Anterior cingulate cortex (tissue), 58 donors: ENCODE measurements around the gene HEATR3.

Experiments
- DNase-seq, 58 donors: peaks; one replicate each; lab custom pipeline; 2025; lab: John Stamatoyannopoulos, UW

The HEATR3 gene, protein sequence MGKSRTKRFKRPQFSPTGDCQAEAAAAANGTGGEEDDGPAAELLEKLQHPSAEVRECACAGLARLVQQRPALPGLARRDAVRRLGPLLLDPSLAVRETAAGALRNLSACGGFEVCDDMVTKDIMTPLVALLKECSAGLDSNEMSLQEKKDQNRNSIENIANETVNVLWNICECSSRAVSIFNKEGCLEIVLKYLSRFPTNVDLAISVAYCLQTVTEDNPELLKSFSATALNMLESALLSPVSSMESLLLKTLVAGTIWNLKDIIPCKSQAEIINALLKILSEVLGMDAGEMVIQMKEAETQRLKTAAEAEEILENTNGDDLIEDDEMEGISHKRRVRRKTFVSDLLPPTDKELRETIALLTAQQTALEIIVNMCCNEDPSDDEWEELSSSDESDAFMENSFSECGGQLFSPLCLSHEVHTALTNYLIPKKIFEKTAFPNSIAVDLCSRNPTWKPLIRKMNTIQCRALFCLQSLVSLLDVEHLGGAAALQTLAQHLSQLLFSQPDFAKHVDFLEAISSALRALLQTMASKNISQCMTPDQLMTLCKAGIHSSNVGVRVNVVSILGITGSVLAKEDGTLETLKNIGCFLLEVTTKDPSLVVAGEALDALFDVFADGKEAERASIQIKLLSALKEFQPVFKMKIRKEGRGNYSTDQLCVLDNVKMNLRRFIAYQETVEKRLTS

DNA sequence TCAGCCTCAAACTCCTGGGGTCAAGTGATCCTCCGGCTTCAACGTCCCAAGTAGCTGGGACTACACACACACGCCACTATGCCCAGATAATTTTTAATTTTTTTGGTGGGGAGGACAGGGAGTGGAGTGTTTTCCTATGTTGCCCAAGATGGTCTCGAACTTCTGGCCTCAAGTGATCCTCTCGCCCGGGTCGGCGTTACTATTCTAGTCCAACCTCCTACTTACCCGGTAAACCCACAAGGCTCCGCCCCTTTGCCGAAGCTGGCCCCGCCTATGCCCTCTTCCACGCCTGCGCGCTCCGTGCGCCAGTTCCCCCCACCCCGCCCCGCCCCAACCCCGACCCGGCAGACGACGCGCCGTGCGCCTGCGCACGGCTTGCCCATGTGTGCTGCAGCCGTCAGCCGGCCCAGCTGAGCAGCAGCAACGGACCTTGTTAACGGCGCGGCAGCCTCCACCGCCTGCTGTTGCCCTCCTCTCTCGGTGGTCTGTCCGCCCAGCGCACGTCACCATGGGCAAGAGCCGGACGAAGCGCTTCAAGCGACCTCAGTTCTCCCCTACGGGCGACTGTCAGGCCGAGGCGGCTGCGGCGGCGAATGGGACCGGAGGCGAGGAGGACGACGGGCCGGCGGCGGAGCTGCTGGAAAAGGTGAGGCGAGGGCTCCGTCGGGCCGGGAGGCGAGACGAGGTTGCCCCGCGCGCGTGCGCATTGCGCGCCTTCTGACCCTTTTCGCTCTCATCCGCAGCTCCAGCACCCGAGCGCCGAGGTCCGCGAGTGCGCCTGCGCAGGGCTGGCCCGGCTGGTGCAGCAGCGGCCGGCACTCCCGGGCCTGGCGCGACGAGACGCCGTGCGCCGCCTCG is at the start of gene HEATR3:
Gene HEATR3, plus strand, starts transcription at position 347 of the 858 bp plus-strand sequence. Its CDS starts 162 bp downstream, at position 509.
- peak; percentile 44 to 95 (median 89) for DNase-seq

DNA sequence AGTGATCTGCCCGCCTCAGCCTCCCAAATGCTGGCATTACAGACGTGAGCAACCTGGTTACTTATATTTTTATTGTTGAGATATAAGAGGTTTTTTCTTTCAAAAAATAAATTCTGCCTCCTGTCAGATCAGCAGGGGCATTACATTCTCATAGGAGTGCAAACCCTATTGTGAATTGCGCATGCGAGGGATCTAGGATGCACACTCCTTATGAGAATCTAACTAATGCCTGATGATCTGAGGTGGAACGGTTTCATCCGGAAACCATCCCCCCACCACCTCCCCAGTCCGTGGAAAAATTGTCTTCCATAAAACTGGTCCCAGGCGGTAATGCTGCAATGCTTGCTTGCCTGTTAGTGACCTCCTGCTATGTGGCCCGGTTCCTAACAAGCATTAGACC is 48.2 kb upstream of the HEATR3 start:
- DNase-seq: no peak

DNA sequence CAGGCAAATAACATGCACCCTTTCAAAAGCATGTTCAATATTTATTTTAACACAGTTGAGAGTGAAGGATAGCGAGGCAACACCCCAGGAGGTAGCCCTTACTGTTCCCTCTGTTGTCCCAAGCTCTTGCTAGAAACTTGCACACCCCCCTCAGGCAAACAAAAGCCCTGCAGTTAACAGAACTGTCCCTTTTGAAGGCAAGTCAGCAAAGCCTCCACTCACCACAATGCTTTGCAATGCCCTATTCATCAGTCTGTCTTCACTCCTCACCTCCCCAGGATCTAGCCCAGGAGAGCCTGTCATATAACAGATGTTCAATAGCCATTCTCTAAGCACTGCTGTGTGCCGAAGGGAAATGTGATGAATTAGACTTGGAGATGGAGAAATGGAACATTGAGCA is 44.2 kb upstream of the HEATR3 start:
- no peak for DNase-seq

DNA sequence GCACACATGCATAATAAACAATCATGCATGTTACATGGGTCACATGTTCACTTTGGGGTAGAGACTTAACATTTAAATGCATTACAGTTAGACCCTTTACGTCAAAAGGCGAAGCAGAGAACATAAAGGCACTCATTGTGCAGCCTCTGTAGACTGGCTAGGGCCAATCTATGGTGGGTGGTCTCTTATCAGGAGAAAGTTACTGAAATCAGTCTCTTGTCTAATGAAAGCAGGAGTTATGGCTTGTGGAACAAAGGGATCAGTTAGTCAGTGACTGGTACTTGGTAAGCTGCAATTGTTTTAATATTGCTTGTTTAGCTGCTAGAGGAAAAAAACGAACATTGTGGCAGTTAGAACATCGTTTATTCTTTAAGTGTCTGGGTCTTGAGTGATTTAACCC is 42.1 kb upstream of the HEATR3 start:
- DNase-seq: no peak

DNA sequence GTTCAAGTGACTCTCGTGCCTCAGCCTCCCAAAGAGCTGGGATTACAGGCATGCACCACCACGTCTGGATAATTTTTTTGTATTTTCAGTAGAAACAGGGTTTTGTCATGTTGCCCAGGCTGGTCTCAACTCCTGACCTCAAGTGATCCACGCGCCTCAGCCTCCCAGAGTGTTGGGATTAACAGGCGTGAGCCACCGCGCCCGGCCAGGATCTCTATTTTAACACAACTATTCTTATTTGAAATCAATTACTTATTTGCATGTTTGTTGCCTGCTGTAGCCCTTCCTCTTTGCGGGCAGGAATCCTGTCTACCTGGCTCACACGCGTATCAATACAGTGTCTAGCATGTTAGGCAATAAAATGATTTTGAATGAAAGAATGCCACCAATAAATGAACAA is 41.6 kb upstream of the HEATR3 start:
- no peak for DNase-seq

DNA sequence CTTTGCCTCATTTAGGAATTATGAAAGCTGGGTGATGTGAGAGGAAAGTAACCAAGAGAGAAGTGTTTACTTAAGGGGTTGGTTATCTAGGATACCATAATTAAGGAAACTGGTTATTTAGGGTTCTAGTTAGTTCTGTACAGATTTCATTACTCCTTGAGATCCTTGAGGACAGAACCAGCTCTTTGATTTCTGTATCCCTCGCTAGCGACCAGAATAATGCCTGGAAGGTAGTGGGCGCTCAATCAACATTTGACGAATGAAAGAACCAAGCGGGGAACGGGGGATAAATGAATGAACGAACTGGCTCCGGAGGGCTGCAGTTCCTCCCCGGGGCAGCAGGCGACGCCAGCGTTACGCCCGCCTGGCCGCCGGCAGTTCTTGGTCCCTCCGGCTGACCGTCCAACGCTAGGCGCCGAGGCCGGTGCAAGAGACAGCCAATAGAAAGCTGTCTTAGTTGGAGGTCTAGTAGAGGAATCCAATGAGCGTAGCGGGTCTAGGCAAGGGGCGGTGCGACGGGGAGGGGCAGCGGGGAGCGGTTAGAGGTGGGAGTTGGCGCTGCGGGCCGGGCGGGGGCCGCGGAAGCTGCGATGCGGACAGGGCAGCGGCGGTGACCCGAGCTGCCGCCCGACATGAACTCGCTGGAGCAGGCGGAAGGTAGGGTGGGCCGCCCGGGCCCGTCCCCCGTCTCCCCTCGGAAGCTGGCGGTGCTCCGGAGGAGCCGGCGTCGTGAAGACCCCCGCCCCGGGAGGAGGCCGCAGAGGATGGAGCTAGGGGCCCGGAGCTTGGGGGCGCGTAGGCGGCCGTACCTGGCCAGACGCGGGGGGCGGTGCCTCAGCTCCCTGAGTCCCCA is 40.9 kb upstream of the HEATR3 start, which contains the start of gene CNEP1R1:
Gene CNEP1R1, plus strand, starts transcription at position 542 of the 853 bp plus-strand sequence. Its CDS starts 91 bp downstream, at position 633.
- peak; percentile 59 to 98 (median 93) for DNase-seq

DNA sequence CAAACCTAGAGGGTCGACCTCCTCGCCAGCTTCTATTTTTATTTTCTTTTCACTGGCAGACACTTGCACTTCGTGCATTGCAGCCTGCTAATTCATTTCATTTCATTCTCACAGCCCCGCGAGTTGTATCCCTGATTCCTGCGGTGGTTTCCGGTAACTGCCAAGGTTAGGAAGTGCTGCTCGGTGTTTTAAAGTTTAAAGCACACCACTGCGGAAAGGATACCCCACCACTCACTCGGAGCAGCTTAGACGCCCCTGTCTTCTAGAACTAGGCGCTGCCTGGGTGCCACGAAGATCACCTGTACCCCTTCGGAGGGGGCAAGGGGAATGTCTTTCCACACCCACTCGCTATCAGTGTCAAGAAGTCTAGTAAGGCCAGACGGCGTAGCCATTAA is 40.2 kb upstream of the HEATR3 start:
- DNase-seq: peak in 7 of 58 donors; percentile 23 to 50 (median 34)

DNA sequence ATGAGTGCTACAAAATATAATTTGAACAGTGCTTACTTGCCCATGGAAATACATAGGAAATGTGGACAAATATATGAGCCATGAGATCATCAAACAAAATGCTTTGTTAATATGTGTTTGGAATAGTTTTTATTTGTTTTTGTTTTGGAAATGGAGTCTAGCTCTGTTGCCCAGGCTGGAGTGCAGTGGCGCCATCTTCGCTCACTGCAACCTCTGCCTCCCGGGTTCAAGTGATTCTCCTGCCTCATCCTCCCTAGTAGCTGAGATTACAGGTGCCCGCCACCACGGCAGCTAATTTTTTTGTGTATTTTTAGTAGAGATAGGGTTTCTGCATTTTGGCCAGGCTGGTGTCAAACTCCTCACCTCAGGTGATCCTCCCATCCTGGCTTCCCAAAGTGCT is 37.9 kb upstream of the HEATR3 start:
- DNase-seq: no peak

DNA sequence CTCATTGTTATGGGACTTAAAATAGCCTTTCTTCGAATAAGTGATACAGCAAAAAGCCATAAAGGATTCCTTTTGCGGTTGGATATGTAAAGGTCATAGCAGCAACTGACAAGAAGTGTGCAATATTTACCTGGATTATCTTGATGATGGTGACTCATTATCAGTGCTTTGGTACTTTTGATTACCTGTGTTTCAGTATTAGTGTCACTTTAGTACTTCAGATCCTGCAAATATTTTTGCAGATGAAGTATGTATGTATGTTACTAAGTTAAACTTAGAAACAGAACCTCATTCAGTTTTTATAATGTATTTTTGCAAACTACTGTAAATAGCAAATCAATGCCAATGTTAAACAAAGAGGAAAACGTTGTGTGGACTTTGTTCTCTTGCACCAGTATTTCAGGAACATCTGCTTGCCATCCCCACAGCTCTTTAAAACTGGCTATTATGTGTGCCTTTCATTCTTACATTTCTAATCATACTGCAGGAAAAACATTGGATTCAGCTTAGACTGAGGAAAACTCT is 30.2 kb upstream of the HEATR3 start:
- DNase-seq: no peak

DNA sequence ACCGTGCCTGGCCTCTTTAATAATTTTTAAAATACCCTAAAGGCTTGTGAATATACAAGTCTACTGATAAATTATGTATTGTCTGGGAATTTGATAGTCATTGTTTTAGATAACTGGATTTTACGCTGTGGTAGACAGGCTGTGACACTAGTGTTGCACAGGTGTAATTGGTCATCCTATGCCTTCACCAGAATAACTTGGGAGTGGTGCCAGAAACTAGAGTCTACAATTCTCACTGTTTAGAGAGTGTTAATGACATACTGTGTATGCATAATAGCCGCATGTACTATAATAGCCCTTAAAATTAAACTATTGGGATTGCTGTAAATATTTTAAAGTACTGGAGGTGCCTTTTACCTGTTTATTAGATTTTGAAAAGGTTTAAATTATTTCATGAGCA is 29.3 kb upstream of the HEATR3 start:
- DNase-seq: no peak

DNA sequence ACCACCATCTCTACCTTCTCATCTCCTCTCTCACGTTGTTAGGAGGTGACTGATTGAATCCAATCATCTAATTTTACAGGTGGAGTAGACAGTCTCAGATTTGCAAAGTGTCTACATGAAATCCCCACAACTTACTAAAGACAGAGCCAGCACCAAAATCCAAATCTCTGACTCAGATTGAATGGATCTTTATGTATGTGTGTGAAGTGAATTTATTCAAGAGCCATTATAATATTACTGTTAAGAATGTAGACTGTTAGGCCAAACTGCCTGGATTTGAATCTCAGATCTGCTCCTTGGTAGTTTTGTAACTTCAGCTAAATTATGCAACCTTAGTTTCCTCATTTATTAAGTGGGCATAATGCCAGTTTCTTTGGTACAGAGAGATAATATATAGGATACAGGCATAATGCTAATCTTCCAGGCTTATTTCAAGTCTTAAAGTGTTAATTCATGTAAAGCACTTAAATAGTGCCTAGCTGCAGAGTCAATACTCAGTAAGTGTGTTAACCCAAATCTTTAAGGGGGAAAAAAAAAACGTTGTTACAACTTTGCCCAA is 28.0 kb upstream of the HEATR3 start:
- DNase-seq: no peak

DNA sequence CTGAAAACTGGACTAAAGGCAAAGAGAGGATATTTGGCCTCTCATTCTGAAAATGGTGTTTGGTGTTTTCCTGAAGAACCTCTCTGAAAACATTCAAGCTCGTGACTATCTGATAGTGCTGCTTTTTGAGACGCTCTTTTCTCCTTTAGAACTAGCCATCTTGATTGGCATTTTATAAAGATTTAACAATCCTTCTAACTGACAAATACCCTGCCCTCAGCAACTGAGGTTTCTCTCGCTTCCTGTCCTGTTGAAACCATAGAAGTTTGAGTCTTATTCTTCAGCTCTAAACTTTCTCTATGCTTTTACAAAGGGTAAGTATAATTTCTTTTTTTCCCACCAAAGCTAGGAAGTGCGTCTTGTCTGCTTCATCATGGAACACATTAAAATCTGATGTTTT is 27.5 kb upstream of the HEATR3 start:
- no peak for DNase-seq

DNA sequence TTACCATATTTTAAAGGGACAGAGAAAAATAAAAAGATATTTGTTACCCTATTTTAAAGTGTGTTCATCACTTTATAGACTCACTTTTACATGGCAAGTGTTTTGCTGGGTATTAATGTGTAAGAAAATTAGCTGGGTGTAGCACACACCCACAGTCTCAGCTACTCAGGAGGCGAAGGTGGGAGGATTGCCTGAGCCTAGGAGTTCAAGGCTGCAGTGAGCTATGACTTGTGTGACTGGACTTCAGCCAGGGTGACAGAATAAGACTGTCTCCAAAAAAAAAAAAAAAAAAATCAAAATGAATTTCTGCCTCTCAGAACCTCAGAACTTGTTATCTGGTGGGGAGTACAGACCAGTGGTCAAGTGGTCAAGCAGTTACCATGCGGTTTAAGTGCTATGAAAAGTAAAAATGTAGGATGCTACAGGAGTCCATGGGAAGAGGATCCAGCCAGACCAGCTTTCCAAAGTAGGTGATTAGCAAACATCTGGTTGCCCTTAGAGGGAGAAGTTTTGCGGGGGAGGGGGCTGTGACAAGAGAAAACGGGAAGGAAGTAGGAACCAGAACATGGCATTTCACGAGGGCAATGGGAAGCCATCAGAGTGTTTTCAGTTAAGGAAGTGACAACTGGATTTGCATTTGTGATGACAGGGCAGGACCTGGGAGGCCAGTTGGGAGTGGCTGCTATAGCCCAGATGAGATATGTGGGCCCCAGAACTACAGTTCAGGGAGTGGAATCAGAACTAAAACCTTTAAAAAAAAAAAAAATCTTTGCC is 26.8 kb upstream of the HEATR3 start:
- peak in 23 of 58 donors; percentile 1 to 40 (median 11) for DNase-seq

DNA sequence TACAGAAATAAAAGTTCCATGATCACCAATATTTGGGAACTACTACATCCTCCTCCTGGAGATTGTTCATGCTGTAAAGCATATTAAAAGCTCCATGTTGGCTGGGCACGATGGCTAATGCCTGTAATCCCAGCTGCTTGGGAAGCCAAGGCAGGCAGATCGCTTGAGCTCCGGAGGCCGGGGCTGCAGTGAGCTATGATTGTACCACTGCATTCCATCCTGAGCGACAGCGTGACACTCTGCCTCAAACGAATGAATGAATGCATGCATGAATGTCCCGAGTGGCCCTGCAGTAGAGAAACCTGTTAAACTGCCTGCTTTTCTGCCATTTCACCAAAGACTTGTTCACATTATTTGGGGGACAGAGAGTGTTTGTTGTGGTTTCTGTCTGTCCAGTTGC is 25.8 kb upstream of the HEATR3 start:
- DNase-seq: no peak

DNA sequence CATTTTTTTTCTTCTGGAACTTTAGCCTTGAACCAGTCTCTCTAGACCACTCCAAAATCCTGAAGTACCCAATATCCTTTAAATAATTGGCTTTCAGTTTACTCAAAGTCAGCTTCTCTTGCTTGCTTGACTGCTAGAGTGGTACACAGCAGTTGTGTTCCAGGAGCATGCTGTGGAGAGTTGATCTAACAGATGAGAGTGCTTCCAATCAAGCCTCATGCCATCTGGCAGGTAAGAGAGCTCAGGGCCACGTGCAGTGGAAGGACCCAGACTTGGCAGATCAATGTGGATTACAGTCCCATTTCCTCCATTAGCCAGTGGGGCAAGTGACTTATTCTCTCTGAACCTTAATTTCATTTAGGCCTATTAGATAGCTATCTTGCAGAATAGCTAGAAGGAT is 25.1 kb upstream of the HEATR3 start:
- DNase-seq: no peak

DNA sequence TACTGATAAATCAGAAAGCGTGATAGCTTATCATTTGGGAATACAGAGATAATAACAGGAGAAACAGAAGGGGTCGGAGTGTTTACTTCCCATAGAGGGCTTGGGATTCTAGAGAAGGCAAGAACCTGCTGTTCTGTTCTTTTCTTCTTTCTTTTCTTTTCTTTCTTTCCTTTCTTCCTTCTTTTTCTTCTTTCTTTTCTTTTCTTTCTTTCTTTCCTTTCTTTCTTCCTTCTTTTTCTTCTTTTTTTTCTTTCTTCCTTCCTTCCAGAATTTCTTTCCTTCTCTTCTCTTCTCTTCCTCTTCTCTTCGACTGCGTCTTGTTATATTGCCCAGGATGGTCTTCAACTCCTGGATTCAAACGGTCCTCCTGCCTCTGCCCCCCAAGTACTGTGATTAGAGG is 22.4 kb upstream of the HEATR3 start:
- DNase-seq: no peak

DNA sequence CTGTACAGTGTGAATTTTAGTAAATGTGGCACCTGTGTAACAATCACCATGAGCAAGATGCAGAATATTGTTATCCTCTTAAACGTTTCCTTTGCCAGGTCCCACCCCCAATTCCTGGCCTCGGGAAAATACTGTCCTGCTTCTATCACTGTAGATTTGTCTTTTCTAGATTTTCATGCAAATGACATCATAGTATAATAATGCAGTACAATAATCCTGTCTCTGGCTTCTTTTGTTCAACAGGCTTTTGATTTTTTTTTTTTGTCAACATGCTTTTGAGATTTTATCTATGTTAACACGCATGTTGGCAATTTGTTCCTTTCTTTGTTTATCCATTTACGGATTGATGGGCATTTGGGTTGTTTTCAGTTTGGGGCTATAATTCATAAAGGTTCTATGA is 20.4 kb upstream of the HEATR3 start:
- no peak for DNase-seq

DNA sequence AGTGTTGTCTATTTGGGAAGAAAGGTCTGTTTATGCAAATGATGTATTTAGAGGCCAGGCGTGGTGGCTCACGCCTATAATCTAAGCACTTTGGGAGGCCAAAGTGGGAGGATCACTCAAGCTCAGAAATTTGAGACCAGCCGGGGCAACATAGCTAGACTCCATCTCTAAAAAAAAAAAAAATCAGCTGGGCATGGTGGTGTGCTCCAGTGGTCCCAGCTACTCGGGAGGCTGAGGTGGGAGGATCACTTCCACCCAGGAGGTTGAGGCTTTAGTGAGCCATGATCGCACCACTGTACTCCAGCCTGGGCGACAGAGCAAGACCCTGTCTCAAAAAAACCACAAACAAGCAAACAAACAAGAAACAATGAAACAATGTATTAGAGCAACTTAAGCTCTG is 18.9 kb upstream of the HEATR3 start:
- DNase-seq: no peak

DNA sequence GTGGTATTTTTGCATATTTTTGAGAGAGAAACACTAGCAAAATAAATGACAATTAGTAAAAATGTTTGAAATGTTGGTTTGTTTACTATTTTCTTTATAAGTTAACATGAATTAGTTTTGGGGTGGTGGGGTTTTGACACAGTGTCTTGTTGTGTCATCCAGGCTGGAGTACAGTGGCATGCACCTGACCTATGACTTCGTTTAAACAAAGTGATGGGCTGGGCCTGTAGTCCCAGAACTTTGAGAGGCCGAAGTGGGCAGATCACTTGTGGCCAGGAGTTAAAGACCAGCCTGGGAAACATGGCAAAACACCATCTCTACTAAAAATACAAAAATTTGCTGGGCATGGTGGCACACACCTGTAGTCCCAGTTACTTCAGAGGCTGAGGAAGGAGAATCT is 17.9 kb upstream of the HEATR3 start:
- no peak for DNase-seq
